ENCODE measurements around the gene PCF11.

GRCh38 chr11:83194281-83195142 is 37.6 kb downstream of the PCF11 start:
- TF ChIP-seq POLR2A (IDR thresholded peaks at IDR 0.05) (peak; percentile 51 to 53), CTCF (IDR thresholded peaks at IDR 0.05) (no peak), POLR2AphosphoS5 (IDR thresholded peaks at IDR 0.05) (peak; percentile 73)
